GM18858 (cell line): ENCODE data around the gene C2orf81.
"Not testable (repeated sequence)": the region's sequence is repeated elsewhere in the genome, so short reads cannot be mapped to it uniquely, and the experiment has no call there.

Source experiments
- ATAC-seq: cut with Tn5 transposase; IDR thresholded peaks from one replicate; pipeline ENCODE4 v1.9.1; 2021; ENCODE audit not compliant: unreplicated experiment

The C2orf81 gene

GRCh38 chr2:74421221-74421870 is at the start of gene C2orf81, which contains the start of gene WDR54:
Gene C2orf81 (minus strand): TSS chr2:74421619. CDS start chr2:74421560, 59 bp downstream.
Gene WDR54 (plus strand): TSS chr2:74421730. CDS start chr2:74422154, 424 bp downstream.
- ATAC-seq, result peak; percentile 88

GRCh38 chr2:74470742-74471141 is 49.3 kb upstream of the C2orf81 start:
- ATAC-seq, result not testable (repeated sequence)

- no peak for ATAC-seq
Observed at GRCh38 chr2:74464406-74464805, 43.0 kb upstream of the C2orf81 start.

- no peak for ATAC-seq
Observed at GRCh38 chr2:74462786-74463105, 41.3 kb upstream of the C2orf81 start.

- no peak for ATAC-seq
Observed at GRCh38 chr2:74462054-74462785, 40.8 kb upstream of the C2orf81 start.

GRCh38 chr2:74461187-74462053 is 40.0 kb upstream of the C2orf81 start:
- no peak for ATAC-seq

- not testable (repeated sequence) for ATAC-seq
Observed at GRCh38 chr2:74460187-74460586, 38.8 kb upstream of the C2orf81 start.

- not testable (repeated sequence) for ATAC-seq
Observed at GRCh38 chr2:74459503-74460118, 38.2 kb upstream of the C2orf81 start.

- no peak for ATAC-seq
Observed at GRCh38 chr2:74458938-74459363, 37.5 kb upstream of the C2orf81 start.

- peak; percentile 83 for ATAC-seq
Observed at GRCh38 chr2:74458132-74458937, 36.9 kb upstream of the C2orf81 start, which contains the start of gene WBP1. Gene WBP1 (plus strand): TSS chr2:74458438. CDS start chr2:74458603, 165 bp downstream.

- peak; percentile 19 for ATAC-seq
Observed at GRCh38 chr2:74457549-74458131, 36.2 kb upstream of the C2orf81 start.

GRCh38 chr2:74457129-74457548 is 35.7 kb upstream of the C2orf81 start:
- ATAC-seq, result no peak

GRCh38 chr2:74454654-74455511 is 33.5 kb upstream of the C2orf81 start, which contains the start of gene INO80B:
Gene INO80B (plus strand): TSS chr2:74455087. CDS start chr2:74455117, 30 bp downstream.
- peak; percentile 43 for ATAC-seq

GRCh38 chr2:74450570-74451190 is 29.3 kb upstream of the C2orf81 start:
- ATAC-seq, result no peak

GRCh38 chr2:74448771-74449170 is 27.4 kb upstream of the C2orf81 start:
- ATAC-seq, result no peak

- no peak for ATAC-seq
Observed at GRCh38 chr2:74447230-74447999, 26.0 kb upstream of the C2orf81 start.
